SH-SY5Y (cell line): ENCODE data around the gene CLCN7.

ENCODE experiments used
- GATA2 ChIP-seq: IDR thresholded peaks from 2 replicates; pipeline ENCODE4 v1.6.1; 2011; ENCODE audit warnings: mild to moderate bottlenecking, low read depth, low read length
- GATA3 ChIP-seq: IDR thresholded peaks from 2 replicates; pipeline ENCODE4 v1.6.1; 2011; ENCODE audit warnings: low read depth, mild to moderate bottlenecking, low read length, moderate library complexity

DNA sequence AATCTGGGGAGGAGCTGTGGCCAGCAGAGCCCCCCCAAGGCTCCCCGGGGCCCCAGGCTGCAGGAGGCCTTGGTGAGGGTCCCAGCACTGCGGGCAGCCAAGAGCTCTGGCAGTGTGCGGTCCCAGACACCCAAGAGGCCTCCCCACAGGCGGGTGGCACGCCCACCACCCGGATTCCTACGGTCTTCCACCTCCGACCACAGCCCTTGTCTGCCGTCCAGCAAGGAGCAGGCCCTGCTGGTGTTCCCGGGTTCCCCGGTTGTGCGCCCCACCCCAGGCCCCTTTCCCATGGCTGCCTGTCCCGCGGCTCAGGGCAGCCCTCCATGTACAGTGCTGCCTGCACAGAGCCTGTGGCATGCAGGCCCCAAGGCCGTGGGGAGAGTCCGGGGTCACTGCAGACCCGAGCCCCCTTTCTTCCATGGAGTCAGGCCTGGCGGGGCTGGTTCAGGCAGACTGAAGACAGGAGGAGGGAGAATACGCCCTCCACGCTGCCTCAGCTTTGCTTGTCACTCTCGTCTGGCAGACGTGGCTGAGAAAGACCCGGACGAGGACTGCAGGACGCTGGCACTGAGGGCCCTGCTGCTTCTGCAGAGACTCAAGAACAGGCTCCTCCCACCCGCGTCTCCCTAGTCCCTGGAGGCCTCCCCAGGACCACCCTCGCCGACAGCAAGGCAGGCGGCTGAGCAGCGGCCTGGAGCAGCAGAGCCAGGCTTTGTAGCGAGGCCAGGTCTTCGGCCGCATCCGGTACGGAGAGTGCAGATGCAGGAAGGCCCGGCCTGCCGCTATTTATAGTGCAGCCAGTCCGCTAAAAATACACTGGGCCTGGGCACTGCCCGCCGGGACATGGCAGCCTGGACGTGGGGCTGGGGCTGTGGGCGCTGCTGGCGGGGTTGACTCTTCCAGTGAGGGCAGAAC lies 34.7 kb upstream of the CLCN7 start:
- no peak for TF ChIP-seq GATA2
- no peak for TF ChIP-seq GATA3
